ENCODE data around the gene RAMP2. TPM values are rescaled to one million over a fixed set of nuclear protein-coding genes. Genes with fewer than 3 reads are reported as not detected.
"Not testable (repeated sequence)": the region's sequence is repeated elsewhere in the genome, so short reads cannot be mapped to it uniquely, and the experiment has no call there.

Gene RAMP2
- not detected in 2 replicates for total RNA-seq

- peak within 1 kb of the TSS; percentile 50 for H3K4me3 ChIP-seq (ENCODE audit: low read depth, low read length)
- TF ChIP-seq CTCF (IDR thresholded peaks at IDR 0.05; ENCODE audit: insufficient read depth, low read depth, low read length) = no peak
- DNase-seq (ENCODE audit: low read depth) = no peak
Measured at GRCh38 chr17:42760652-42761581, at the start of gene RAMP2. RAMP2 (plus strand) TSS chr17:42761227; CDS start chr17:42761262, 35 bp downstream.

- DNase-seq (ENCODE audit: low read depth) = peak; percentile 75
- TF ChIP-seq CTCF (IDR thresholded peaks at IDR 0.05; ENCODE audit: insufficient read depth, low read depth, low read length) = peak; percentile 75
Measured at GRCh38 chr17:42720996-42721583, 39.9 kb upstream of the RAMP2 start.

GRCh38 chr17:42723636-42724035 lies 37.4 kb upstream of the RAMP2 start:
- TF ChIP-seq CTCF (IDR thresholded peaks at IDR 0.05; ENCODE audit: insufficient read depth, low read depth, low read length) = no peak
- no peak for DNase-seq (ENCODE audit: low read depth)

More at GRCh38 chr17:42720996-42721583, 39.9 kb upstream of the RAMP2 start:
- H3K4me3 ChIP-seq (ENCODE audit: low read depth, low read length) = no peak overlapping the region

GRCh38 chr17:42725143-42725542 lies 35.9 kb upstream of the RAMP2 start:
- no peak for TF ChIP-seq CTCF (IDR thresholded peaks at IDR 0.05; ENCODE audit: insufficient read depth, low read depth, low read length)
- no peak for DNase-seq (ENCODE audit: low read depth)
- H3K4me3 ChIP-seq (ENCODE audit: low read depth, low read length) = no peak overlapping the region

More at GRCh38 chr17:42723636-42724035, 37.4 kb upstream of the RAMP2 start:
- no peak overlapping the region for H3K4me3 ChIP-seq (ENCODE audit: low read depth, low read length)

- TF ChIP-seq CTCF (IDR thresholded peaks at IDR 0.05; ENCODE audit: insufficient read depth, low read depth, low read length) = no peak
- no peak for DNase-seq (ENCODE audit: low read depth)
- H3K4me3 ChIP-seq (ENCODE audit: low read depth, low read length) = no peak overlapping the region
Measured at GRCh38 chr17:42740699-42741098, 20.3 kb upstream of the RAMP2 start.

GRCh38 chr17:42742916-42743315 lies 18.1 kb upstream of the RAMP2 start:
- DNase-seq (ENCODE audit: low read depth) = not testable (repeated sequence)

GRCh38 chr17:42743595-42744282 lies 17.3 kb upstream of the RAMP2 start:
- H3K4me3 ChIP-seq (ENCODE audit: low read depth, low read length) = peak overlapping the region; percentile 86
- no peak for DNase-seq (ENCODE audit: low read depth)
- no peak for TF ChIP-seq CTCF (IDR thresholded peaks at IDR 0.05; ENCODE audit: insufficient read depth, low read depth, low read length)

More at GRCh38 chr17:42742916-42743315, 18.1 kb upstream of the RAMP2 start:
- H3K4me3 ChIP-seq (ENCODE audit: low read depth, low read length) = not testable (repeated sequence)
